ENCODE results near the gene LARP4.
"Not testable (repeated sequence)": the region's sequence is repeated elsewhere in the genome, so short reads cannot be mapped to it uniquely, and the experiment has no call there.

LARP4 gene

DNA sequence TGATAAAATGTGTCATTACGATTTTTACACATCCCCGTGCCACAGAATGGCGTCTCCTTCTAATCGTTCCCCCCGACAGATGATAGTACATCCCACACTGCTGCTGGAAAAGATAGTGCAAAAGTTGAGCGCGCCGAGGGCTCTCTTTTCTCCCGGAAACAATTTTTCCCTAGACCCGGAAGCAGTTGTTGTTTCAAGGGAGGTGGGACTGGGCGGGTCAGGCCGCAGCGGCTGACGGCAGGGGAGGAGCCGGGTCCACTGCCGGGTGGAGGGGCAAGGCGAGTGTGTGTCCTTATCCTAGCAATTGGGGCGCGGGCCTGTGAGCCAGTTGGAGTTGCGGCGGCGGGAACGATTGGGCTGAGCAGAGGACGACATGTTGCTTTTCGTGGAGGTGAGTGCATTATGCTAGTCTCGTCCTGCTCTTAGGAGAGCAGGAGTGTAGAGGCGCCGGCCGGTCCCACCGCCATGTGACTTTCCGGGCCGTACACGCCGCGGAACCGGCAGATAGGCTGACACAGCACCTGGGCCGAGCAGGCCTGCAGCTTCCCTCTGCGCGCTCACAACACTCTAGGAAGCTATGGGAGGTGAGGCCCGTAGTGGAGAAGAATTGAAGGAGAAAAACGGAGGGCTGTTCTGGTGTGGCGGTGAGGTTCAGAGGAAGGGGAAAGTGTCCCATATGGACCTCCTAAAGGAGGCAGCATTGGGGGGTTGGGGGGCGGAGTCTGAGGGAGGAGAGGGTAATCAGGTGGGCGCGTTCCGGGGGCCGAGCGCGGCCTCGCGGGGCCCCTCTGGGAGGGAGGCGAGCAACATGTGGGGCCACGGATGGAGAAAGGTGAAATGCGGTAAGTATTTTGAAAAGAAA lies at the start of gene LARP4:
Gene LARP4, plus strand, starts transcription at position 248 of the 862 bp plus-strand sequence. Its CDS starts 126 bp downstream, at position 374.
- DNase-seq (ENCODE audit: low read depth in 2 of 2), result peak; percentile 69 to 85

DNA sequence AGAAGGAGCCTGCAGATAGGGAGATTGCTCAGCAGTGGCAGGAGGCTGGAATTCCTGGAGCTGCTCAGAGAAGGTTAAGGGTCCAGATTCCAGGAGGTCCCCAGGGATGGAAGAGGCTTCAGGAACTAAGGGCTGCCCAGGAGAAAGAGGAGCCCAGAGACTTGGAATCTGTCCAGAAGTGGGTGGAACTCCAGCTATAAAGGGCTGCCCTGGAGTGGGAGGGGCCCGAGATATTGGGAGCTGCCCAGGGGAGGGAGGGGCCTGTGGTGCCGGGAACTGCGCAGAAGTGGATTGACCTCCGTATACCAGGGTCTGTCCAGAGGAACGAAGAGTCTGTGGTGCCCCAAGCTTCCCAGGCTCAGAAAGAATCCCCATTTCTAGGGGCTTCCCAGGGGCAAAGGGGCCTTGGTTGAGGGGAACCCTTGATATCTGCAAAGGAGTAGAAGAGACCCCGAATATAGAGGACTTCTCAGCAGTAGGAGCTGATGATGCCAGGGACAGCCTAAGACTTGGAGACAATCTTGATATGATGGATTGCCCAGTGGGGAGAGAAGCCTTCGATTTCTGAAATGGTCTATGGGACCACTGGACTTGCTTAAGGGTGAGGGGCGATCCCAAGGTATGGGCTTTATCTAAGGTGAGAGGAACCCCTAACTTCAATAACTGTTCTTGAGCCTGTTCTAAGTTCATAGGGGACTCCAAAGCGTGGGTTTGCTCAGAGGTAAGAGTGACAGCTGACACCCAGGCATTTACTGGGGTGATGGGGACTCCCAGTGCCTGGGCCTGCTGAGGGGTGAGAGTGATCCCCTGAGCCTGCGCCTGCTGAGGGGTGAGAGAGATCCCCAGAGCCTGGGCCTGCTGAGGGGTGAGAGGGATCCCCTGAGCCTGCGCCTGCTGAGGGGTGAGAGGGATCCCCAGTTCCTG lies 49.3 kb upstream of the LARP4 start:
- no peak for DNase-seq (ENCODE audit: low read depth in 2 of 2)

DNA sequence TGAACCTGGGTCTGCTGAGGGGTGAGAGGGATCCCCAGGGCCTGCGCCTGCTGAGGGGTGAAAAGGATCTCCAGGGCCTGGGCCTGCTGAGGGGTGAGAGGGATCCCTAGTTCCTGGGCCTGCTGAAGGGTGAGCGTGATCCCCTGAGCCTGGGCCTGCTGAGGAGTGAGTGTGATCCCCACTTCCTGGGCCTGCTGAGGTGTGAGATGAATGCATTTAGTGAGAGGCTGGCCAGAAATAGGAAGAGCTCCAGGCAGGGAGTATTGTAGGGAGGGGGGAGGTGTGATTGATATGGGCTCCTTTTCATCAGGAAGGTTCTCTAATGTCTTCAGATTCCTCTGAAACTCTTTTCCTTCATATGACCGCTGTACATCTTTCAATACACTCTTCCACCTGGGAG lies 47.3 kb upstream of the LARP4 start:
- no peak for DNase-seq (ENCODE audit: low read depth in 2 of 2)

GRCh38 chr12:50353869-50354593 lies 46.7 kb upstream of the LARP4 start:
- DNase-seq (ENCODE audit: low read depth in 2 of 2), result no peak

DNA sequence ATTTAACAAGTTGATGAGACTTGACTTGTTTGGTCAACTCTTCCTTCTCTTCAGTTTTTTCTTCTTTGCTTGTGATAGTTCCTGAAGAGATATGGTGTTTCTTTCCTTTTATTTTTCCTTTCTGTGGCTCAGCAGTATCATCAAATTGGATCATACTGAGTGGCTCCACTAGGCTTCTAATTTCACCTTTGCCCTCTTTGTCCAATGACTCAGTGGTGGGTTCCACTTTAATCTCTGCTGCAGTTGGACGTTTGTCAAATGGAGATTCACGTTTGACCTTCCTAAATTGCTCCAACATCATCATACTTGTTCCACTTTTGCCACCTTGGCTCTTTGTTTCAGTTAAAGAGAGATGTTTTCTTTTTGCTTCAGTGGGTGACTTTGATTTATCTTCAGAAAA lies 45.8 kb upstream of the LARP4 start:
- no peak for DNase-seq (ENCODE audit: low read depth in 2 of 2)

GRCh38 chr12:50355365-50355764 lies 45.3 kb upstream of the LARP4 start:
- DNase-seq (ENCODE audit: low read depth in 2 of 2), result no peak

DNA sequence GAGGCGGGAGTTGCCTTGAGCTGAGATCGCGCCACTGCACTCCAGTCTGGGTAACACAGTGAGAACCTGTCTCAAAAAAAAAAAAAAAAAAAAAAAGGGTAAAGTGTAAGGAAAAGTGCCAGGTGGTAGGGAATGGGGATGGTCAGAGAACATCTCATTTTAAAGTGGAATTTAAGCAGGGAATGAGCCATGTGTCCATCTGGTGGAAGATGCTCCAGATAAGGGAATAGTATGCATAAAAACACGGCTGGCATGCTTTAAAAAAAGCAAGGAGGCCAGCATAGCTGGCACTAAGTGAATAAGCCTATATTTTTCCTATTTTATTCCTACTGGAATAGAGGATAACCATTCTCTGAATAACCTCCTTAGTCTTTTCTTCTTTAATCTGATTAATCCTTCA lies 38.0 kb upstream of the LARP4 start:
- no peak for DNase-seq (ENCODE audit: low read depth in 2 of 2)

DNA sequence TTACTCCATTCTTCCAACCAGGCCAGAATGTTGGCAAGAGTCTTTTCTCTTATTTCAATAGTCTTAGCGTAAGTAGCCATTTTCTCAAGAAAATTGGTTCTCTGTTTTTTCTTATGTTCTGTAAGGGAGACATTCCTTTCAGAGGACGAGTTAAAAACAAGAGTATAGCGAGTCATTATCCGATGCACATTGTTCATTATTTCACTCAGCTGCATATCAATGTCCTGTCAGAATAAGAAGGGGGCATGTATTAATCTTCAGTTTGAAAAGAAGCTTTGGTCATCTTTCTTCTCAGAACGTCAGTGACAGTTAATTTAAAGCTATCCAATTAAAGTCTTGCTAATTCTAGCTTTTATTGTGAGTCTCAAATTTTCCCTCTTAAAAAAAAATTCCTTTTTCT lies 37.5 kb upstream of the LARP4 start:
- DNase-seq (ENCODE audit: low read depth in 2 of 2), result no peak

DNA sequence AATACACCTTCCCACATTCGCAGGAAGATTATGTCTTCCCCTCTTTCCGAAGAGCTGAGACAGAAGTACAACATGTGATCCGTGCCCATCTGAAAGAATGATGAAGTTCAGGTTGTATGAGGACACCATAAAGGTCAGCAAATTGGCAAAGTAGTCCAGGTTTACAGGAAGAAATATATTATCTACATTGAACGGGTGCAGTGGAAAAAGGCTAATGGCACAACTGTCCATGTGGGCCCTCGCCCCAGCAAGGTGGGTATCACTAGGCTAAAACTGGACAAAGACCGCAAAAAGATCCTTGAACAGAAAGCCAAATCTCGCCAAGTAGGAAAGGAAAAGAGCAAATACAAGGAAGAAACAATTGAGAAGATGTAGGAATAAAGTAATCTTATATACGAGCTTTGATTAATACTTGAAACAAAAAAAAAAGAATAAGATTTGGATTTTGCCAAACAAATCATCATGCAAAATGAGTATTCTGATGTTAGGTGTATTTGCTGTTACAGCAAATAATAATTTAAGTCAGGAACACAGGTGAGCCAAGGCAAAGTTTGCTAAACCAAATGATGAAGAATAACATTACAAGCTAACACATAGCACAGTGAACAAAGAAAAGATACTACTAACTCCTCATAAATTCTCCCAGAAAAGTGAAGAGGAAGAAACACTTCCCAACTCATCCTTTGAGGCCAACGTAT lies 34.8 kb upstream of the LARP4 start:
- no peak for DNase-seq (ENCODE audit: low read depth in 2 of 2)

DNA sequence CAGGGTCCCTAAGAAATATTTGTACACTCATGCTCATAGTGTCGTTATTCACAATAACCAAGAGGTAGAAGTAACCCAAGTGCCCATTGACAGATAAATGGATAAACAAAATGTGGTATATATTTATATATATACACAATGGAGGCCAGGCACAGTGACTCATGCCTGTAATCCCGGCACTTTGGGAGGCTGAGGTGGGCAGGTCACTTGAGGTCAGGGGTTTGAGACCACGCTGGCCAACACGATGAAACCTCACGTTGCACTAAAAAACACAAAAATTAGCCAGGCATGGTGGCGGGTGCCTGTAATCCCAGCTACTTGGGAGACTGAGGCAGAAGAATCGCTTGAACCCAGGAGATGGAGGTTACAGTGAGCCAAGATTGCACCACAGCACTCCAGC lies 30.0 kb upstream of the LARP4 start:
- DNase-seq (ENCODE audit: low read depth in 2 of 2), result not testable (repeated sequence)

DNA sequence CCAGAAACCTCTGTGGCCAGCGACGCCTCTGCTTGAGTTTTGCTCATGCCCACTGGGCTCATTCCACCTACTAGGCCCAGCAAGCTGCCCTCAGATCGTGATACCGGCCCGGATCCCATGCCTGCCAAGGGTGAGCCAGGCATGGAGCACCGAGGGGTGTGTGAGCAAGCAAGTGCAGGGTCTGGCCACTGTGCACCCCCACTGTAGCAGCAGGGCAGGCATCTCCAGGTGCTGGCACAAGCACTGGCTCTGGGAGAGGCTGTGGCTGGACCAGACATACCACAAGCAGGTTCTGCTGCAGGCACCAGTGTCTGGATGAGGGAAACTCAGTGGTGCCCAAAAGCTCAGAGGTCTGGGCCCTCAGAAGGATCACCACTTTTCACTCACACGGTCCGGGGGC lies 24.9 kb upstream of the LARP4 start:
- DNase-seq (ENCODE audit: low read depth in 2 of 2), result no peak

DNA sequence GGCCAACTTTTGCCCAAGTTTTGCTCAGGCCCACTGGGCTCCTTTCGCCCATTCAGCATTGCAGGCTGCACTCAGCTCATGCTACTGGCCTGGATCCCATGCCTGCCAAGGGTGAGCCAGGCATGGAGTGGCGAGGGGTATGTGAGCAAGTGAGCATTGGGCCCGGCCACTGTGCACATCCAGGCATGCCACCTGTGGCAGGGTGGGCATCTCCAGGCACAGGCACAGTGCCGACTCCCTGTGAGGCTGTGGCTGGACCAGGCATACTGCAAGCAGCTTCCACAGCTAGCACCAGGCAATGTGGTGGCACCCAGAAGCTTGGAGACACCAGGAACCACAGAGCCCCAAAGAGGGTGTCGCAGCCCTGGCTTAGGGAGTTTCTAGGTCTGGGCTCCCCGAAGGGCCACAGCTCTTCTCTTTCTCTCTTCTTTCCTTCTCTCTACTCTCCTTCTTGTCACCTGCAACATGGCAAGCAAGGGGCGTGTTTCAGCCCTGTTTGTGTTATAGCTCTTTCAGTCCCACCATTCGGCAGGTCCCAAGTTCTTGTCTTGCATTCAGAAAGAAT lies 19.8 kb upstream of the LARP4 start:
- no peak for DNase-seq (ENCODE audit: low read depth in 2 of 2)

DNA sequence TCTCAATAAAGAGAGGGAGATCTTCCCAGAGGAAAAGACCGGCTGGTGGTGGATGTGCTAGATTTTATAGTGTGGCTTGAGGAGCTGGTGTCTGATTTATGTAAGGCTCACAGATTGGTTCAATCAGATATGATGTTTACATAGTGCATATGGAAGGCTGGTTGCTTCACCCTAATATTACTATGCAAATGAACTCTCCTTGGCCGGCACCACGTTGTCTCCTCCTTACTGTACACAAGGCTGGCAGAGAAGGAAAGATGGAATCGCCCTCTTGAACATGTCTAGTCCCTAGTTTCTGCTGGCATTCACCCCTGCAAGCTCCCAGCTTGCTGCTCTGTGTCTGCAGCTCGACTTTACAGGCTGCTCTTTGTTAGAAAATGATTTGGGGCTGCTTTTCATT lies 13.2 kb upstream of the LARP4 start:
- no peak for DNase-seq (ENCODE audit: low read depth in 2 of 2)

- DNase-seq (ENCODE audit: low read depth in 2 of 2), result no peak
Observed at GRCh38 chr12:50387972-50388478, 12.7 kb upstream of the LARP4 start.

DNA sequence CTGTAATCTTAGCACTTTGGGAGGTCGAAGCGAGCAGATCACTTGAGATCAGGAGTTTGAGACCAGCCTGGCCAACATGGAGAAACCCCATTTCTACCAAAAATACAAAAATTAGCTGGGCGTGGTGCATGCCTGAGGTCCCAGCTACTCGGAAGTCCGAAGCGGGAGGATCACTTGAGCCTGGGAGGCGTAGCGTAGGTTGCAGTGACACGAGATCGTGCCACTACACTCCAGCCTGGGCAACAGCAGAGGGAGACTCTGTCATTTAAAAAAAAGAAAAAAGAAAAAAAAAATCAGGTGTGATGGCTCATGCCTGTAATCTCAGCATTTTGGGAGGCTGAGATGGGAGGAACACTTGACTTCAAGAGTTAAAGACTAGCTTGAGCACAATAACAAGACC lies 11.9 kb upstream of the LARP4 start:
- DNase-seq (ENCODE audit: low read depth in 2 of 2), result not testable (repeated sequence)

GRCh38 chr12:50390316-50390741 lies 10.4 kb upstream of the LARP4 start:
- no peak for DNase-seq (ENCODE audit: low read depth in 2 of 2)

- DNase-seq (ENCODE audit: low read depth in 2 of 2), result no peak
Observed at GRCh38 chr12:50394469-50395029, 6.1 kb upstream of the LARP4 start.

DNA sequence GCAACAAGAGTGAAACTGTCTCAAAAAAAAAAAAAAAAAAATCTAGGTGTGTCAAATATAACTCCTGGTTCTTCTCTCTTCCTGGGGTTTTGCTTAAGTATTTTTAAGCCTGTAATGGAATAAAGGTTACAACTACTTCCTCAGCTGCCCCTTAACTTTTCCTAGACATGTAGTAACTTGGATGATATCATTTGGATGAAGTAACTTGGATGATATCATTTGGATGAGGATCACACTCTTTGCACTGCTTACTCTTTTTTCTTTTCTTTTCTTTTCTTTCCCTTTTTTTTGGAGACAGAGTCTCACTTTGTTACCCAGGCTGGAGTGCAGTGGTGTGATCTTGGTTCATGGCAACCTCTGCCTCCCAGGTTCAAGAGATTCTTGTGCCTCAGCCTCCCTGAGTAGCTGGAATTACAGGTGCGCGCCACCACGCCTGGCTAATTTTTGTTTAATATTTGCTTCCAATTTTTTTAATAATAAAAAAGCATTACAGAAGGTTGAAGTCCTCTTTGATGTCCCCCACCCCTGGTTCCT lies 3.5 kb upstream of the LARP4 start:
- no peak for DNase-seq (ENCODE audit: low read depth in 2 of 2)

DNA sequence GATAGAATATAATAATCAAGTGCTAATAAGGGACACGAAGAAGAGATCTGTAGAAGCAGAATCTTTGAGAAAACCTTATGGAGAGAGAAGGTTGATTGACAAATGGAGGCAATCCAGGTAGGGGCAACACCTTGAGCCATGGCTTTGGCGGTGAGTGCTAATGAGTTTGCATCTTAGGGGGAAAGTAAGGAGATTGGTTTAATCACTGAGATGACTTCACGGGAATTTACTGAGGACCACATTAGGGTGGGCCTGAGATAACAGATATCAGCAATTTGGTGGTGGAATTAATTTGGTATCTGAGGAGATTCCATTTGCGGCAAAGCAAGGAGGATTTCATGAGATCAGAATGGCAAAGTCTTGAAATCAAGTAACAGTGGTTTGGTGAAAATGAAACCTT lies 1.8 kb upstream of the LARP4 start:
- DNase-seq (ENCODE audit: low read depth in 2 of 2), result no peak

DNA sequence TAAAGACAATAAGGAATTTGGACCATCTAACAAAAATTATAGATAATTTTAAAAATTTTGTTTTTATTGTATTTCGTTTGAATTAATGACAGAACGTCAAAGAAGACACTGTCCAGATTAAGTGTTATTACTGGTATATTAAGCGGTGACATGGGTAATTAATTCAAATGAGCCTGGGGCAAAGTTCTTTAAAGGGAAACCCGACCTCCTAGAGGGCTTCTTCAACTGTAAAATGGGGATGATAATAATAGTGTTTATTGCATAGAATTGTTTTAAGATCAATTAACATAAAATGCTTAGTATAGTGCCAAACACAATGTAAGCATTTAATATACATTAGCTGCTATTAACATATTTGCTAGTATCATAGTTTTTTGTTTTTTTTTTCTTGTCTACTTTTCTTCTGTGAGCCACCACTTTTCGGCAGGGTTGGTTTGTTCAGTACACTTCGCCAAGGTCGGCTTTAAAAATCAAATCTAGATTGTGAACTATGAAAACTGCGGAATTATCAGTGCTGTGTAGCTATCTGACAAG lies 514 bp upstream of the LARP4 start:
- no peak for DNase-seq (ENCODE audit: low read depth in 2 of 2)
